Measurements from ENCODE around the gene UBE3D.
A peak's percentile ranks its signal among the peaks of the same experiment; 100 is the strongest.

UBE3D gene

DNA sequence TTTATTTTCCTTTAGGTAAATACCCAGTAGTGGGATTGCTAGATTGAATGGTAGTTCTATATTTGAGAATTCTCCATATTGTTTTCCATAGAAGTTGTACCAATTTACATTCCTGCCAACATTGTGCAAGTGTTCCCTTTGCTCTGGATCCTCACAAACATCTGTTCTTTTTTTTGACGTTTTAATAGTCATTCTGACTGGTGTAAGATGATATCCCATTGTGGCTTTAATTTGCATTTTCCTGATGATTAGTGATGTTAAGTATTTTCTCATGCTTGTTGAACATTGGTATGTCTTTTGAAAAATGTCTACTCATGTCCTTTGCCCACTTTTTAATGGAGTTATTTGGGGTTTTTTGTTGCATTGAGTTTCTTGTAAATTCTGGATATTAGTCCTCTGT lies 85.6 kb downstream of the UBE3D start (continued):
- no peak for TF ChIP-seq GLIS3 (CRISPR knock-in tag; IDR thresholded peaks at IDR 0.05)
- TF ChIP-seq ZC3H10 (CRISPR knock-in tag; IDR thresholded peaks at IDR 0.05): no peak
- no peak for TF ChIP-seq TCF4 (CRISPR knock-in tag; IDR thresholded peaks at IDR 0.05; ENCODE audit: borderline replicate concordance)
- no peak for TF ChIP-seq RARB (CRISPR knock-in tag; IDR thresholded peaks at IDR 0.05)
- TF ChIP-seq ISL1 (CRISPR knock-in tag; IDR thresholded peaks at IDR 0.05): no peak
- no peak for TF ChIP-seq OSR1 (CRISPR knock-in tag; IDR thresholded peaks at IDR 0.05)

DNA sequence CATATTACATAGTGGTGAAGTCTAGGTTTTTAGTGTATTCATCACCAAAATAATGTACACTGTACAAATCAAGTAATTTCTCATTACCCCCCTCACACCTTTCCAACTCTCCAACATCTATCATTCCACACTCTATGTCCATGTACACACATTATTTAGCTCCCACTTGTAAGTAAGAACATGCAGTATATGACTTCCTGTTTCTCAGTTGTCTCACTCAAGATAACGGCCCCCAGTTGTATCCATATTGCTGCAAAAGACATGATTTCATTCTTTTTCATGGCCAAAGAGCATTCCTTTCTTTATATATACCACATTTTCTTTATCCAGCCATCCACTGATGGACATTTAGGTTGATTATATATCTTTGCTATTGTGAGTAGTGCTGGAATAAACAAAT lies 86.0 kb downstream of the UBE3D start:
- ATAC-seq: no peak
- TF ChIP-seq PPARA (CRISPR knock-in tag; IDR thresholded peaks at IDR 0.05; ENCODE audit: borderline replicate concordance) (no peak), ZFP30 (CRISPR knock-in tag; IDR thresholded peaks at IDR 0.05) (no peak)

DNA sequence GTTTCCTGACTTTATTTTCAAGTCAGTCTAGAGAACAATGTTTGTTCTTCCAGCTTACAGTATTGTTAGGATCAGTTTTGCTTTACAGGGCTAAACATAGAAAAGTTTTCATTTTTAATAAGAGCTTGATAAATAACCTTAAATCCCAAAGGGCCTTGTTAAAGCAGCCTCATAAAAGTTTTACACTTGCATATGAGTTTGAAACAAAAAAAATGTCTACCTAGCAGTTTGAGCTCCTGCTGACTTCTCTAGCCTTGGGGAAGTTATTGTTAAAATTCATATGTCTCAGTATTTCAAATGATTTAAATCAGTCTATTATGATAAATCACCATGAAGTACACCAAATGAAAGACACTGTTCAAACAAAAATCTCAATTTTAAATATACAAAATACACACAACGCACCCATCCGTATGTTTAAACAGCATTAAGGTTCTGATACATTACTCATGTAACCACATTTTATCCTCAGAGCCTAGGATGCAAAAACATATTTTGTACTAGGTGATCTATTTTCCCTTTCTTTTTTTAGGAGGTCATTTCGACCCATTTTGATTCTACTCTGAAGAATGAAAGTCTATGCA lies 87.2 kb downstream of the UBE3D start:
- ATAC-seq: no peak
- TF ChIP-seq ESRRG (CRISPR knock-in tag; IDR thresholded peaks at IDR 0.05): no peak
- TF ChIP-seq, protein P1, sequence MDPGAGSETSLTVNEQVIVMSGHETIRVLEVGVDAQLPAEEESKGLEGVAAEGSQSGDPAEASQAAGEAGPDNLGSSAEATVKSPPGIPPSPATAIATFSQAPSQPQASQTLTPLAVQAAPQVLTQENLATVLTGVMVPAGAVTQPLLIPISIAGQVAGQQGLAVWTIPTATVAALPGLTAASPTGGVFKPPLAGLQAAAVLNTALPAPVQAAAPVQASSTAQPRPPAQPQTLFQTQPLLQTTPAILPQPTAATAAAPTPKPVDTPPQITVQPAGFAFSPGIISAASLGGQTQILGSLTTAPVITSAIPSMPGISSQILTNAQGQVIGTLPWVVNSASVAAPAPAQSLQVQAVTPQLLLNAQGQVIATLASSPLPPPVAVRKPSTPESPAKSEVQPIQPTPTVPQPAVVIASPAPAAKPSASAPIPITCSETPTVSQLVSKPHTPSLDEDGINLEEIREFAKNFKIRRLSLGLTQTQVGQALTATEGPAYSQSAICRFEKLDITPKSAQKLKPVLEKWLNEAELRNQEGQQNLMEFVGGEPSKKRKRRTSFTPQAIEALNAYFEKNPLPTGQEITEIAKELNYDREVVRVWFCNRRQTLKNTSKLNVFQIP (CRISPR knock-in tag; IDR thresholded peaks at IDR 0.05; ENCODE audit: borderline replicate concordance, low read depth): no peak
- TF ChIP-seq BACH2 (CRISPR knock-in tag; IDR thresholded peaks at IDR 0.05; ENCODE audit: borderline replicate concordance): no peak

DNA sequence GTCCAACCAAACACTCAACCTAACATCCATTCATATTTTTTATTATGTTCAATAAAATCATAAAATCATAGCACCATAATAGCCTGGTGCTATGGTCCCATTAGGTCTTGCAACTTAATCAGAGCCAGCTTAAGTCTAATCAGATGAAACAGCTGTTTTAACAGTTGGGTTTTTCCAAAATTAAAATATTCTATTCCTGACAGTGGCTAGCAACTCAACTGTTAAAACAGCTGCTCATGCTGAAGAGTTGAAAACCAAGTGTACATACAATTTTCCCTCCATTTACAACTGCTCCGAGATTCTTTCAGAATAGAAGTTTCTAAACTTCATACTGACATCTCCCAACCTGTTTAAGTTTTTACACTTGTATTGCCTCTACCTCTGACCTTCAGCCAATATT lies 89.5 kb downstream of the UBE3D start:
- ATAC-seq: no peak

DNA sequence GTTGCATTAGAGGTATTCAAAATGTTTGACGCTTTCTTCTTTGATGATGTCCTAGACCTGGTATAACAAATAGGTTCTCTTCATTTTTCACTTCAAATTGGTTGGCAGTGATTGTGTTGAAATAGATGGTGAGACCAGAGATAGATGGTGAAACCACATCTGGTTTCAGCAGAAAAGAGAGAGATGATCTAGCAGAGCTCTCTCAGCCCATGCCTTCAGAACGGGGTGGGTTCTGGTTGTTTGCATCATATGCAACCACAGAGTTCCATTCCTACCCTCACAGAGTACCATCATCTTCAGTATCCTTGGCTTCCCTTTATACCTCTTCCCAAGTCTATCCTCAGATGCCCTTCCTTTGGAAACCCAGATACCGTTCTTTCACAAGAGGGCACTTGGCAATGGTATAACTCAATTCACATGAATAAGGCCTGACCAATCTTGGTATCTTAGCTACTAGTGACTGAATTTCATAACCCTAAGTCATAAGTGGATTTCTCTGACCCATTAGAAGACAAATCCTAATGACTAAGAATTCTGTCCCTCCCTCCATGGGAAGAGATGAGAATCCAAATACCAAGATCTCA lies 93.7 kb downstream of the UBE3D start:
- TF ChIP-seq SNAI2 (CRISPR knock-in tag; IDR thresholded peaks at IDR 0.05) (no peak), ISL1 (CRISPR knock-in tag; IDR thresholded peaks at IDR 0.05) (no peak), ESRRG (CRISPR knock-in tag; IDR thresholded peaks at IDR 0.05) (no peak), TOX (CRISPR knock-in tag; IDR thresholded peaks at IDR 0.05; ENCODE audit: borderline replicate concordance) (no peak), ZNF565 (CRISPR knock-in tag; conservative IDR thresholded peaks at IDR 0.05; ENCODE audit: low read depth) (no peak), ZC3H10 (CRISPR knock-in tag; IDR thresholded peaks at IDR 0.05) (no peak), TCF4 (CRISPR knock-in tag; IDR thresholded peaks at IDR 0.05; ENCODE audit: borderline replicate concordance) (no peak), ZFP30 (CRISPR knock-in tag; IDR thresholded peaks at IDR 0.05) (no peak), GLIS3 (CRISPR knock-in tag; IDR thresholded peaks at IDR 0.05) (no peak), ZNF70 (CRISPR knock-in tag; IDR thresholded peaks at IDR 0.05) (no peak), OSR1 (CRISPR knock-in tag; IDR thresholded peaks at IDR 0.05) (no peak), BACH2 (CRISPR knock-in tag; IDR thresholded peaks at IDR 0.05; ENCODE audit: borderline replicate concordance) (no peak)
- TF ChIP-seq, protein P2, sequence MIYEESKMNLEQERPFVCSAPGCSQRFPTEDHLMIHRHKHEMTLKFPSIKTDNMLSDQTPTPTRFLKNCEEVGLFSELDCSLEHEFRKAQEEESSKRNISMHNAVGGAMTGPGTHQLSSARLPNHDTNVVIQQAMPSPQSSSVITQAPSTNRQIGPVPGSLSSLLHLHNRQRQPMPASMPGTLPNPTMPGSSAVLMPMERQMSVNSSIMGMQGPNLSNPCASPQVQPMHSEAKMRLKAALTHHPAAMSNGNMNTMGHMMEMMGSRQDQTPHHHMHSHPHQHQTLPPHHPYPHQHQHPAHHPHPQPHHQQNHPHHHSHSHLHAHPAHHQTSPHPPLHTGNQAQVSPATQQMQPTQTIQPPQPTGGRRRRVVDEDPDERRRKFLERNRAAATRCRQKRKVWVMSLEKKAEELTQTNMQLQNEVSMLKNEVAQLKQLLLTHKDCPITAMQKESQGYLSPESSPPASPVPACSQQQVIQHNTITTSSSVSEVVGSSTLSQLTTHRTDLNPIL (CRISPR knock-in tag; IDR thresholded peaks at IDR 0.05; ENCODE audit: low read depth): no peak
- TF ChIP-seq, protein P3, sequence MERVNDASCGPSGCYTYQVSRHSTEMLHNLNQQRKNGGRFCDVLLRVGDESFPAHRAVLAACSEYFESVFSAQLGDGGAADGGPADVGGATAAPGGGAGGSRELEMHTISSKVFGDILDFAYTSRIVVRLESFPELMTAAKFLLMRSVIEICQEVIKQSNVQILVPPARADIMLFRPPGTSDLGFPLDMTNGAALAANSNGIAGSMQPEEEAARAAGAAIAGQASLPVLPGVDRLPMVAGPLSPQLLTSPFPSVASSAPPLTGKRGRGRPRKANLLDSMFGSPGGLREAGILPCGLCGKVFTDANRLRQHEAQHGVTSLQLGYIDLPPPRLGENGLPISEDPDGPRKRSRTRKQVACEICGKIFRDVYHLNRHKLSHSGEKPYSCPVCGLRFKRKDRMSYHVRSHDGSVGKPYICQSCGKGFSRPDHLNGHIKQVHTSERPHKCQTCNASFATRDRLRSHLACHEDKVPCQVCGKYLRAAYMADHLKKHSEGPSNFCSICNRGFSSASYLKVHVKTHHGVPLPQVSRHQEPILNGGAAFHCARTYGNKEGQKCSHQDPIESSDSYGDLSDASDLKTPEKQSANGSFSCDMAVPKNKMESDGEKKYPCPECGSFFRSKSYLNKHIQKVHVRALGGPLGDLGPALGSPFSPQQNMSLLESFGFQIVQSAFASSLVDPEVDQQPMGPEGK (CRISPR knock-in tag; IDR thresholded peaks at IDR 0.05; ENCODE audit: borderline replicate concordance): no peak
- ATAC-seq: no peak

More for the DNA sequence above, 89.5 kb downstream of the UBE3D start:
- TF ChIP-seq ZFP3 (CRISPR knock-in tag; IDR thresholded peaks at IDR 0.05) (no peak), ZC3H10 (CRISPR knock-in tag; IDR thresholded peaks at IDR 0.05) (no peak), RARB (CRISPR knock-in tag; IDR thresholded peaks at IDR 0.05) (no peak), BACH2 (CRISPR knock-in tag; IDR thresholded peaks at IDR 0.05; ENCODE audit: borderline replicate concordance) (no peak), TOX (CRISPR knock-in tag; IDR thresholded peaks at IDR 0.05; ENCODE audit: borderline replicate concordance) (no peak), ZNF565 (CRISPR knock-in tag; conservative IDR thresholded peaks at IDR 0.05; ENCODE audit: low read depth) (no peak), PPARA (CRISPR knock-in tag; IDR thresholded peaks at IDR 0.05; ENCODE audit: borderline replicate concordance) (no peak), ZNF8 (CRISPR knock-in tag; IDR thresholded peaks at IDR 0.05) (no peak)

DNA sequence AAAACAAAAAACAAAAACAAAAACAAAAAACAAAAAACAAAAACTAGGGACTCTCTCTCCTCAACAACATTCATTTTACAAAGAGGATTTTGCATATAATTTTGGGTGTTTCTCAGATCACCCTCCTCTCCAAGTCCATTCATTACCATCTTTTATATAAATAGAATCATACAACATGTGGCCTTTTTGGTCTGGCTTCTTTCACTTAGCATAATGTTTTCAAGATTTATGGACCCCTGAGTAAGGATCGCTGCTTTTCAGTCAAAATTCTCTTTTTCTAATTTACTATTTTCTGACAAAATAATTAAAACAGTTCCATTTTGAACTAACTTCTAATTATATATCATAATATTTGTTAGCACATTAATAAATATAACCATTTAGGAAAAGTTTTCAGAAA lies 94.8 kb downstream of the UBE3D start:
- no peak for ATAC-seq

More for the DNA sequence above, 94.8 kb downstream of the UBE3D start:
- TF ChIP-seq SNAI2 (CRISPR knock-in tag; IDR thresholded peaks at IDR 0.05) (no peak), ZNF565 (CRISPR knock-in tag; conservative IDR thresholded peaks at IDR 0.05; ENCODE audit: low read depth) (no peak), TCF4 (CRISPR knock-in tag; IDR thresholded peaks at IDR 0.05; ENCODE audit: borderline replicate concordance) (peak; percentile 72; the same call in 1 of the 2 replicates)

All from SK-N-SH treated with all-trans-retinoic acid at 6 μM for 48 hours (cell line).